ENCODE data around the gene KRT5.

Gene KRT5

GRCh38 chr12:52529417-52529816 is 9.2 kb upstream of the KRT5 start:
- H3K27ac ChIP-seq (ENCODE audit: insufficient read depth, low read length, poor library complexity, severe bottlenecking): no peak overlapping the region
- H3K9me3 ChIP-seq (ENCODE audit: control insufficient read depth, low read length): no peaks in the 10 kb centered on the region
- no peaks in the 10 kb centered on the region for H3K27me3 ChIP-seq (replicated peaks; ENCODE audit: control insufficient read depth, insufficient read depth, low read length, poor library complexity, severe bottlenecking)
- H3K36me3 ChIP-seq (ENCODE audit: control insufficient read depth, insufficient read depth, low read length): no peaks in the 10 kb centered on the region
- H3K4me1 ChIP-seq (ENCODE audit: control insufficient read depth, insufficient read depth, low read length, poor library complexity, severe bottlenecking): no peaks in the 10 kb centered on the region
- DNase-seq: no peak
- H3K4me3 ChIP-seq (ENCODE audit: insufficient read depth, low read depth, low read length, poor library complexity, severe bottlenecking): no peak overlapping the region

- Histone ChIP-seq H3K27ac (ENCODE audit: insufficient read depth, low read length, poor library complexity, severe bottlenecking) (no peak overlapping the region), H3K4me3 (ENCODE audit: insufficient read depth, low read depth, low read length, poor library complexity, severe bottlenecking) (no peak overlapping the region), H3K9me3 (ENCODE audit: control insufficient read depth, low read length) (no peaks in the 10 kb centered on the region), H3K4me1 (ENCODE audit: control insufficient read depth, insufficient read depth, low read length, poor library complexity, severe bottlenecking) (no peaks in the 10 kb centered on the region), H3K27me3 (replicated peaks; ENCODE audit: control insufficient read depth, insufficient read depth, low read length, poor library complexity, severe bottlenecking) (no peaks in the 10 kb centered on the region), H3K36me3 (ENCODE audit: control insufficient read depth, insufficient read depth, low read length) (no peaks in the 10 kb centered on the region)
- no peak for DNase-seq
Measured at GRCh38 chr12:52528641-52529143, 8.5 kb upstream of the KRT5 start.

GRCh38 chr12:52527121-52527800 is 7.1 kb upstream of the KRT5 start:
- no peaks in the 10 kb centered on the region for H3K4me1 ChIP-seq (ENCODE audit: control insufficient read depth, insufficient read depth, low read length, poor library complexity, severe bottlenecking)
- no peaks in the 10 kb centered on the region for H3K27me3 ChIP-seq (replicated peaks; ENCODE audit: control insufficient read depth, insufficient read depth, low read length, poor library complexity, severe bottlenecking)
- no peaks in the 10 kb centered on the region for H3K9me3 ChIP-seq (ENCODE audit: control insufficient read depth, low read length)
- no peaks in the 10 kb centered on the region for H3K36me3 ChIP-seq (ENCODE audit: control insufficient read depth, insufficient read depth, low read length)
- no peak for DNase-seq
- H3K4me3 ChIP-seq (ENCODE audit: insufficient read depth, low read depth, low read length, poor library complexity, severe bottlenecking): no peak overlapping the region
- no peak overlapping the region for H3K27ac ChIP-seq (ENCODE audit: insufficient read depth, low read length, poor library complexity, severe bottlenecking)

GRCh38 chr12:52526511-52526951 is 6.3 kb upstream of the KRT5 start:
- no peak for DNase-seq
- Histone ChIP-seq H3K27ac (ENCODE audit: insufficient read depth, low read length, poor library complexity, severe bottlenecking) (no peak overlapping the region), H3K36me3 (ENCODE audit: control insufficient read depth, insufficient read depth, low read length) (no peaks in the 10 kb centered on the region), H3K27me3 (replicated peaks; ENCODE audit: control insufficient read depth, insufficient read depth, low read length, poor library complexity, severe bottlenecking) (no peaks in the 10 kb centered on the region), H3K4me1 (ENCODE audit: control insufficient read depth, insufficient read depth, low read length, poor library complexity, severe bottlenecking) (no peaks in the 10 kb centered on the region), H3K9me3 (ENCODE audit: control insufficient read depth, low read length) (no peaks in the 10 kb centered on the region), H3K4me3 (ENCODE audit: insufficient read depth, low read depth, low read length, poor library complexity, severe bottlenecking) (no peak overlapping the region)

- Histone ChIP-seq H3K36me3 (ENCODE audit: control insufficient read depth, insufficient read depth, low read length) (no peaks in the 10 kb centered on the region), H3K9me3 (ENCODE audit: control insufficient read depth, low read length) (no peaks in the 10 kb centered on the region), H3K27ac (ENCODE audit: insufficient read depth, low read length, poor library complexity, severe bottlenecking) (no peak overlapping the region), H3K4me1 (ENCODE audit: control insufficient read depth, insufficient read depth, low read length, poor library complexity, severe bottlenecking) (no peaks in the 10 kb centered on the region), H3K27me3 (replicated peaks; ENCODE audit: control insufficient read depth, insufficient read depth, low read length, poor library complexity, severe bottlenecking) (no peaks in the 10 kb centered on the region), H3K4me3 (ENCODE audit: insufficient read depth, low read depth, low read length, poor library complexity, severe bottlenecking) (no peak overlapping the region)
- no peak for DNase-seq
Measured at GRCh38 chr12:52525661-52526499, 5.7 kb upstream of the KRT5 start.

GRCh38 chr12:52524898-52525591 is 4.9 kb upstream of the KRT5 start:
- Histone ChIP-seq H3K27me3 (replicated peaks; ENCODE audit: control insufficient read depth, insufficient read depth, low read length, poor library complexity, severe bottlenecking) (no peaks in the 10 kb centered on the region), H3K4me3 (ENCODE audit: insufficient read depth, low read depth, low read length, poor library complexity, severe bottlenecking) (no peak overlapping the region), H3K36me3 (ENCODE audit: control insufficient read depth, insufficient read depth, low read length) (no peaks in the 10 kb centered on the region), H3K27ac (ENCODE audit: insufficient read depth, low read length, poor library complexity, severe bottlenecking) (no peak overlapping the region), H3K4me1 (ENCODE audit: control insufficient read depth, insufficient read depth, low read length, poor library complexity, severe bottlenecking) (no peaks in the 10 kb centered on the region), H3K9me3 (ENCODE audit: control insufficient read depth, low read length) (no peaks in the 10 kb centered on the region)
- no peak for DNase-seq

GRCh38 chr12:52524241-52524897 is 4.2 kb upstream of the KRT5 start:
- Histone ChIP-seq H3K27ac (ENCODE audit: insufficient read depth, low read length, poor library complexity, severe bottlenecking) (no peak overlapping the region), H3K4me3 (ENCODE audit: insufficient read depth, low read depth, low read length, poor library complexity, severe bottlenecking) (no peak overlapping the region), H3K36me3 (ENCODE audit: control insufficient read depth, insufficient read depth, low read length) (no peaks in the 10 kb centered on the region), H3K27me3 (replicated peaks; ENCODE audit: control insufficient read depth, insufficient read depth, low read length, poor library complexity, severe bottlenecking) (no peaks in the 10 kb centered on the region), H3K4me1 (ENCODE audit: control insufficient read depth, insufficient read depth, low read length, poor library complexity, severe bottlenecking) (no peaks in the 10 kb centered on the region), H3K9me3 (ENCODE audit: control insufficient read depth, low read length) (no peaks in the 10 kb centered on the region)
- no peak for DNase-seq

GRCh38 chr12:52523824-52524223 is 3.6 kb upstream of the KRT5 start:
- Histone ChIP-seq H3K36me3 (ENCODE audit: control insufficient read depth, insufficient read depth, low read length) (no peaks in the 10 kb centered on the region), H3K9me3 (ENCODE audit: control insufficient read depth, low read length) (no peaks in the 10 kb centered on the region), H3K4me3 (ENCODE audit: insufficient read depth, low read depth, low read length, poor library complexity, severe bottlenecking) (no peak overlapping the region), H3K27ac (ENCODE audit: insufficient read depth, low read length, poor library complexity, severe bottlenecking) (no peak overlapping the region), H3K27me3 (replicated peaks; ENCODE audit: control insufficient read depth, insufficient read depth, low read length, poor library complexity, severe bottlenecking) (no peaks in the 10 kb centered on the region), H3K4me1 (ENCODE audit: control insufficient read depth, insufficient read depth, low read length, poor library complexity, severe bottlenecking) (no peaks in the 10 kb centered on the region)
- no peak for DNase-seq

GRCh38 chr12:52522346-52523011 is 2.3 kb upstream of the KRT5 start:
- no peaks in the 10 kb centered on the region for H3K27me3 ChIP-seq (replicated peaks; ENCODE audit: control insufficient read depth, insufficient read depth, low read length, poor library complexity, severe bottlenecking)
- no peak overlapping the region for H3K27ac ChIP-seq (ENCODE audit: insufficient read depth, low read length, poor library complexity, severe bottlenecking)

More at GRCh38 chr12:52522346-52523011, 2.3 kb upstream of the KRT5 start:
- no peaks in the 10 kb centered on the region for H3K36me3 ChIP-seq (ENCODE audit: control insufficient read depth, insufficient read depth, low read length)
- no peaks in the 10 kb centered on the region for H3K4me1 ChIP-seq (ENCODE audit: control insufficient read depth, insufficient read depth, low read length, poor library complexity, severe bottlenecking)
- no peak for DNase-seq
- H3K9me3 ChIP-seq (ENCODE audit: control insufficient read depth, low read length): no peaks in the 10 kb centered on the region
- H3K4me3 ChIP-seq (ENCODE audit: insufficient read depth, low read depth, low read length, poor library complexity, severe bottlenecking): no peak overlapping the region

Data from effector memory CD4-positive, alpha-beta T cell (primary cell).